Brain microvascular endothelial cell (primary cell): ENCODE results near the gene DNAI2.

ENCODE experiments used
- DNase-seq: peaks from one replicate; pipeline ENCODE4 v3.0.0-alpha.2; 2020
- H3K27ac ChIP-seq: fragments of 250-450 bp; sonication (Bioruptor Pico); 2 replicates; pipeline ENCODE4 v1.5.1; 2020; ENCODE audit warnings: mild to moderate bottlenecking, moderate library complexity
- H3K27me3 ChIP-seq: fragments of 250-450 bp; sonication (Bioruptor Pico); replicated peaks from 2 replicates; pipeline ENCODE4 v1.5.1; 2020; ENCODE audit warnings: mild to moderate bottlenecking
- H3K36me3 ChIP-seq: fragments of 250-450 bp; sonication (Bioruptor Pico); replicated peaks from 2 replicates; pipeline ENCODE4 v1.5.1; 2020; ENCODE audit warnings: mild to moderate bottlenecking
- H3K4me3 ChIP-seq: 2 replicates; pipeline ENCODE4 v1.5.1; 2011; ENCODE audit warnings: low read depth, mild to moderate bottlenecking, control low read depth, low read length, moderate library complexity
- in situ Hi-C: cut with HindIII; loops from 2 replicates; pipeline ENCODE4 v1.10.0; 2017; ENCODE audit warnings: low sequenced_read_pairs, low pct_ligation_motif_present
- TF ChIP-seq, protein P1 (sequence below): IDR thresholded peaks from 2 replicates; pipeline ENCODE4 v1.5.1; 2011; ENCODE audit warnings: low read depth, mild to moderate bottlenecking, moderate library complexity, low read length, control low read depth, inconsistent platforms; ENCODE audit errors: missing control alignments

DNAI2 gene

DNA sequence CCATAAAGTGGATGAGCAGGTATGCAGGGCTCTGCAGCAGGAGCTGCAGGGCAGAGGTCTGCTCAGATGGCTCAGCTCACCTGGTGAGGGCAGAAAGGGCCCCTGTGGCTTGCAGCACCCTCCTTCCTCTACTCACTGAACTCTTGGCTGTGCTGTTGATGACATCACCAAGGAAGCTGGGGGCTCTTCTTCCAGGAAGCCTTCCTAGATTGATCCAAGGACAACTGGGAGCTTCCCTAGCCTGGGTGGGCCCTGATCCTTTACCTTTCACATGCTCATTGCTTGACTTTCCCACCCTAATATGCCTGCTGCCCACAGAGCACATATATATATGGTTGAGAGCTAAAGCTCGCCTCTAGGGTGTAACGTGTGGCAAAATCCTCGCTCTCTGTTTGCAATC, 54.5 kb downstream of the DNAI2 start:
- in situ Hi-C loops = no loop called here
- Histone ChIP-seq H3K4me3 (no peak overlapping the region), H3K36me3 (no peaks in the 10 kb centered on the region), H3K27me3 (peaks cover 8% of the 10 kb centered on the region), H3K27ac (no peak overlapping the region)
- DNase-seq = no peak
- TF ChIP-seq, protein P1, sequence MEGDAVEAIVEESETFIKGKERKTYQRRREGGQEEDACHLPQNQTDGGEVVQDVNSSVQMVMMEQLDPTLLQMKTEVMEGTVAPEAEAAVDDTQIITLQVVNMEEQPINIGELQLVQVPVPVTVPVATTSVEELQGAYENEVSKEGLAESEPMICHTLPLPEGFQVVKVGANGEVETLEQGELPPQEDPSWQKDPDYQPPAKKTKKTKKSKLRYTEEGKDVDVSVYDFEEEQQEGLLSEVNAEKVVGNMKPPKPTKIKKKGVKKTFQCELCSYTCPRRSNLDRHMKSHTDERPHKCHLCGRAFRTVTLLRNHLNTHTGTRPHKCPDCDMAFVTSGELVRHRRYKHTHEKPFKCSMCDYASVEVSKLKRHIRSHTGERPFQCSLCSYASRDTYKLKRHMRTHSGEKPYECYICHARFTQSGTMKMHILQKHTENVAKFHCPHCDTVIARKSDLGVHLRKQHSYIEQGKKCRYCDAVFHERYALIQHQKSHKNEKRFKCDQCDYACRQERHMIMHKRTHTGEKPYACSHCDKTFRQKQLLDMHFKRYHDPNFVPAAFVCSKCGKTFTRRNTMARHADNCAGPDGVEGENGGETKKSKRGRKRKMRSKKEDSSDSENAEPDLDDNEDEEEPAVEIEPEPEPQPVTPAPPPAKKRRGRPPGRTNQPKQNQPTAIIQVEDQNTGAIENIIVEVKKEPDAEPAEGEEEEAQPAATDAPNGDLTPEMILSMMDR = no peak

DNA sequence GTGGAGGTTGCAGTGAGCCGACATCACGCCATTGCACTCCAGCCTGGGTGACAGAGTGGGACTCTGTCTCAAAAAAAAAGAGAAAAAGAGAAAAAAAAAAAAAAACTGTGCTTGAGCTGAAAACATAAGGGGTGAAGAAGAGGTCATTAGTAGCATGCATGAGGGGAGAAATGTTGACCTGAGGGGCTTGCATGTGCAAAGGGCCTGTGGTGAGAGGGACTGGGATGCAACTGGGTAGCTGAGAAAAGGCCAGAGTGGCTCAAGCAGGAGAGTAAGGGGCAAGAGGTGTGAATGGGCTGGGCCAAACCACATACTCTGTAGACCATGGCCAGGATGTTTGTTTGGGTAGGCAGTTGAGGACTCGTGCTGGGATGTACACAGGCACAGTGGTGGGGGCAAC, 55.3 kb downstream of the DNAI2 start:
- DNase-seq = no peak
- TF ChIP-seq, protein P1 = no peak
- no peak overlapping the region for H3K4me3 ChIP-seq
- in situ Hi-C loops = no loop called here
- peaks cover 8% of the 10 kb centered on the region for H3K27me3 ChIP-seq
- H3K36me3 ChIP-seq = no peaks in the 10 kb centered on the region
- H3K27ac ChIP-seq = no peak overlapping the region

DNA sequence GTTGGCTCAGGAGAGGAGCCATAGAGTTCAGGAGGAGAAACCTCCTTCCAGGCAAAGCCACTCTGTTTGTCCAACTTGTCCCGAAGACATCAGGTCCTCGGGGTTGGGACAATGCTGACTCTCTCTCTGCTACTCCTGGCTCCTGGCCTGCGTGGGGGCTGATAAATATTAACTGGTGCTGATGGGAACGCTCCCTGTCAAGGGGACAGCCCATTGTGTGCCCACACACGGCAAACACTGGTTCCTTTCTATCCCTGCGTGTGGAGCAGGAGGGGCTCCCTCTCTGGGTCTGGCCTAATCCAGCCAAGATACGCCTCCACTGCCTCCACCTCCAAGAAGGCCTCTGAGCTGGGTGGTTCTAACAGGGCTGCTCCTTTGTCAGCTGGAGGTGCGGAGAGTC, 56.4 kb downstream of the DNAI2 start:
- TF ChIP-seq, protein P1 = no peak
- Histone ChIP-seq H3K27ac (no peak overlapping the region), H3K27me3 (peaks cover 8% of the 10 kb centered on the region), H3K4me3 (no peak overlapping the region), H3K36me3 (no peaks in the 10 kb centered on the region)
- in situ Hi-C loops = no loop called here
- DNase-seq = no peak

DNA sequence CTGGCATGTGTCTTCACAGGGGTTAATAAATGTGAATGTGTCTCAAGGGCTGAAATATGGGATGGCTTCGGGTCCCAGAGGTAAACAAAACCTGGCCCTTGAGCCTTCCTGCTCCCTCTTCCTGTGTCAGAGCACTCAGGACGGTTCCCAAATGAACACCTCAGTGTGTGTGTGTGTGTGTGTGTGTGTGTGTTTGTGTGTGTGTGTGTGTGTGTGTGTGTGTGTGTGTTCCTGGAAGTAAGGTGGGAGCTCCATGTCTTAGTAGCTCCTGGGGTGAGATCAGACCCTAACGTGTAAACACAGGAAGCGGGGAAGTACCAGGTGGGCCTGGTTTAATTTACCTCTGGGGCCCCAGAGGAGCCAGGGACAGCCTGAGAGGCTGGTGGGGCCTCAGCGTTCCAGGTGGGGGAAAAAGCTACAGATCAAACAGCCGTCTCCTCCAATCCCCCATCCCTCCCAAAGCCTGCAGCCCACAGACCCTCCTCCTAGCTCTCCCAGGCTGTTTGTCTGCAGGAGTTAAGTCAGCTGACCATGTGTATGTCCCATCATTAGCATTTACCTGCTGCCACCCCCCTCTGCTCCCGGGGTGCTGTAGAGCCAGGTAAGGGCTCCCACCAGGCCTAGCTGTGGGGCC, 58.1 kb downstream of the DNAI2 start:
- in situ Hi-C loops = no loop called here

DNA sequence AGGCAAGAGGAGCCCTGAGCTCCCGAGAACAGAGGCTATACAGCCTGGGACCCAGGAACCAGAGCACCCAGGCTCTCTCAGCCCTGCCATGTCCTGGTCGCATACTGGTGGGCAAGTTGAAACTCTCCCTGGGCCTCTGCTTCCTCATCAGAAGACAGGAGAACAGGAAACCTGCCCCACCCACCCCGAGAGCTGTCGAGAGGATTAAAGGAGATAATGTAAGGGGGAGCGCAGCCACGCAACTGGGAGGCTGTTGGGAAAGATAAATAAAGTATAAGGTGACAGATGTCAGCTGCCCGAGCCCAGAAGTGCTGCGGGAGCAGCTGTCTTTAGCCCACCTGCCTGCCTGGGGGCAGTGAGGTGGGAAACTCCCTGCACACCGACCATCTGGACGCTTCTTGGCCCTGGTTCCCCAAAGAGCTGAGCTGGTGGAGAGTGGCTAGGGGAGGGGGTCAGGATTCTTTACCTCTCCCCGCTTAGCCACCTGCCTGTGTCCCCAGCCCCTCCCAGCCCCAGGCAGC, 58.8 kb downstream of the DNAI2 start:
- TF ChIP-seq, protein P1 = no peak
- in situ Hi-C loops = no loop called here
- H3K27ac ChIP-seq = no peak overlapping the region
- H3K4me3 ChIP-seq = no peak overlapping the region
- no peak for DNase-seq
- H3K36me3 ChIP-seq = no peaks in the 10 kb centered on the region
- no peaks in the 10 kb centered on the region for H3K27me3 ChIP-seq

More for the DNA sequence above, 58.1 kb downstream of the DNAI2 start:
- H3K27me3 ChIP-seq = no peaks in the 10 kb centered on the region
- H3K4me3 ChIP-seq = no peak overlapping the region
- TF ChIP-seq, protein P1 = no peak
- DNase-seq = no peak
- no peaks in the 10 kb centered on the region for H3K36me3 ChIP-seq
- H3K27ac ChIP-seq = no peak overlapping the region
